Fibroblast of skin of right quadriceps (primary cell): Measurements from ENCODE around the gene LBHD2.
A peak's percentile ranks its signal among the peaks of the same experiment; 100 is the strongest.

ENCODE experiments used
- DNase-seq: peaks from one replicate; pipeline ENCODE4 v3.0.0-alpha.2; 2013

The LBHD2 gene

GRCh38 chr14:103070263-103070885, 13.6 kb upstream of the LBHD2 start:
- DNase-seq, result no peak

DNA sequence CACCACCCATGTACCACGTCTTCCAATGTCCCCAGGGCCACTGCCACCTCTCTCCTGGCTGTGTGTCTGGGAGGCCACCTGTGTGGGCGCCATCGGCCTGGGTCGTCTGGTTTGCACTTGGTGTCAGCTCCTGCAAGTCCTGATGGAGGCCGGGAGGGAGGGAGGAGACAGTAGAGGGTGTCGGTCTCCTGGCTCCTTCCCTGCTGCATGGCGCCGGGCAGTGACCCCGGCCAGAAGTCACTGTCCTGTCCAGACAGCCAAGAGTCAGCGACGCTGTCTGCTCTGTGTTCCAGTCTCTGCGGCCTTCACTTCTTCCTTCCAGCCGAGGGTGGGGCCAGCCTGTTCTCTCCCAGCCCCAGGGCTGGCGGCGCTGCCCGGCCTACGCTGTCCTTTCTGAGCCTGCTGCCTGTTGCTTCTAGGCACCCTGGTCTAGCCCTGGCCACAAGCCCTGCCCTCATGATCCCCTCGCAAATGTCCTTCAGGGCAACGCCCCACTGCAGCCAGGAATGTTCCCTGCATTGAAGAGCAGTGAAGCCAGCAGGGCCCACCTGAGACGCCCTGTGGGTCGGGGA, 13.0 kb upstream of the LBHD2 start:
- no peak for DNase-seq

GRCh38 chr14:103071544-103072251, 12.3 kb upstream of the LBHD2 start:
- no peak for DNase-seq

DNA sequence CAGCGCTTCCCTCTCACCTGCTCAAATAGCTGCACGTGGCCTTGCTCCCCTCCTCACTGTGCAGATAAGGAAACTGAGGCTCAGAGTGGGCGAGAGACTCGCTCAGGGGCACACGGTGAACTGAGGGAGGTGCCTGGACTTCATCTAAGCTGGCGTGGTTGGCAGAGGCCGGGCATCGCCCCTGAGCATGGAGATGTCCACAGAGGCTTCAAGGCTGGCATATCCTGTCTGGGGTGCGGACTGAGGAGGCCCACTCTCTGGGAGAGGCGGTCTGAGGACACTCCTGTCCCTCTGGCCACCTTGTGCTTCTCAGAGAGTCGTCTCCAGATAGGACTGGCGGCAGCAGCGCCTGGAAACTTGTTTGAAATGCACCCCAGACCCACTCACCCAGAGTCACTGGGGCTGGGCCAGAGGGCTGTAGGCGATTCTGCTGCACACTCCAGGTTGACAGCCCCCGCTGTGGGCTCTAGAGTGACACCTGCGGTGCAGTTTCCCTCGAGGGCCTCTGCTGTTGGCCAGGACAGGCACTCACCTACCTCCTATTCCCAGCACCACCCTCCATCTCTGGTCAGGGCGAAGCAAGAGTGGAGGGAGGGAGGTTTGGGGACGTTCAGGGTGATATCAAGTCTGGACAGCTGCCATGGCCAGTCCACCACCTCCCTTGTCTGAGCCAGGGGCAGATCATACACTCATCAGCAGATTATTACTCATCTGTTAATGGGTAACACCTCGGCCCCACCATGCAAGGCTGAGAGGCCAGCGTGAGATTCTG, 11.2 kb upstream of the LBHD2 start:
- no peak for DNase-seq

GRCh38 chr14:103073367-103073875, 10.6 kb upstream of the LBHD2 start:
- DNase-seq, result no peak

DNA sequence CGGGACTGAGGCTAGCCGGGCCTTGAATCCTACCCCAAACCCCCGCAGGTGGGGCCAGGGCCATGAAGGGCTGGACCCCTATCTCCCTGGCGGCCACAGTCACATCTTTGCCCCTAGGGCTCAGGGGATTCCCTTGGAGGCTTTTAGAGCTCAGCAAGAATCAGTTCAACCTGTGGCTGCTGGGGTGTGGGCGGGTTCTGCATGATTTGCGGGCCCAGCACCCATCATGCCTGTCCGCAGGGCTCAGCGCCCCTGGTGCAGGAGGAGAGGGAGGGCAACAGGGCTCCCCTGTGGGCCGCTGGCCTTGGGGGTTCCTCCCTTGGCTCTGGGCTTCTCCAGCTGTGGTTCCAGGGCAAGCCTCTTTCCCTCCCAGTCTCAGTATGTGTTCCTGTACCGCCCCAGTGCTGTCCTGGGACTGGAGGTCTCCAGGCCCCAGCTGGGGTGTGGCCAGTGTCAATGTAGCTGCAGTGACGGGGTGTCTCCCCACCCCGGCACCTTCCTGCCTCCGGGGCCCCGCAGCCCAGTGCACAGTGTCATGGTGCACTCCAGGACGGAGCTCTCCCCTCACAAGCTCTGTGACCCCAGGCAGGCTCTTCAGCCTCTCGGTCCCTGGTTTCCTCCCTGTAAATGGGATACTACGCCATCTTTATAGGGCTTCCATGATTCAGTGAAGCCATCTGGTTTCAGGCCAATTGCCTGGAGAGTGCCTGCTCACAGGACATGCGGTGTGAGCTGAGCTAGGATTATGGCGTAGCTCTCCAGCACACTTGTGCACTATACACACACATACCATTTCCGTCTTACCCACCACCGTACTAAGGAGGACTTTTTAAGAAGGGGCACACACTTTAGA, 9.9 kb upstream of the LBHD2 start:
- DNase-seq, result no peak

DNA sequence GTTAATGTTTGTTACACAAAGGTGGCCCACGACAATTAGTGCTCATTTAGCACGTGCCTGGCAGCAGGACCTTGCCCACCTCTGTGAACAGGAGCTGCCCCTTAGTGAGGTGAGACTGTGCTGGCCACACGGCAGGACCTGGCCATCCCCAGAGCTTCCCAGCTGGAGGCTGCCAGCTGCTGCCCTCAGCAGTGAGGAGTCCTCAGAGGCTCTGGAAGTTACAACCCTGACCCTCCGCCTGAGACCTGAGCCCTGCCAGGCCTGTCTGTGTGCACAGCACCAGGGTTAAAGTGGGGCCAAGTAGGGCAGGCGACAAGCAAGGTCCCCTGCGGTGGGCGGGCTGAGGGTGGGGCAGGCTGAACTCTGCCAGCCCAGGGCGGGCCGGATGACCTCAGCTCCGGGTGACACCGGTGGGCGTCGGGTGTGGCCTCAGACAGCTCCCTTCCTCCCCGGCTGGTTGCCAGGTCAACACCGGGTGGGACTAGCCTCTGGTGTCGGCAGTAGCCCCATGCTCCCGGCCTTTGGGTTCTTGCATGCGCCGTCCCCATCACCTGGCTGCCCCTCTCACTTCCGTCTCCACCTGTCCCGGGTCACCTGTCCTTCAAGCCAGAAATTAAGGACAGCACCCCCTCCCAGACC, 9.2 kb upstream of the LBHD2 start:
- DNase-seq, result no peak

DNA sequence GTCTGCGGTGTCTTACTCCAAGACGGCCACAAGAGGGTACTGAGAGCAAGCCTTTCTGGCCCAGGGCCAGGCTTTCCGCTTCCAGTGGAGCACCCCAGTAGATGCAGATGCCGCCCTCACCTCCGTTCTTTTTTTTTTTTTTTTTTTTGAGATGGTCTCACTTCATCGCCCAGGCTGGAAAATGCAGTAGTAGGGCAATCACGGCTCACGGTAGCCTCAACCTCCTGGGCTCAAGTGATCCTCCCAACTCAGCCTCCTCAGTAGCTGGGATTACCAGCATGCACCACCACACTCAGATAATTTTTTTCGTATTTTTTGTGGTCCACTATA, 5.6 kb upstream of the LBHD2 start:
- DNase-seq, result peak; percentile 71

GRCh38 chr14:103078860-103079587, 5.0 kb upstream of the LBHD2 start:
- DNase-seq, result no peak

- DNase-seq, result no peak
Measured at GRCh38 chr14:103081951-103082350, 2.1 kb upstream of the LBHD2 start.

- no peak for DNase-seq
Measured at GRCh38 chr14:103085106-103086091, 1.4 kb downstream of the LBHD2 start.

- DNase-seq, result no peak
Measured at GRCh38 chr14:103086771-103087342, 2.8 kb downstream of the LBHD2 start.

DNA sequence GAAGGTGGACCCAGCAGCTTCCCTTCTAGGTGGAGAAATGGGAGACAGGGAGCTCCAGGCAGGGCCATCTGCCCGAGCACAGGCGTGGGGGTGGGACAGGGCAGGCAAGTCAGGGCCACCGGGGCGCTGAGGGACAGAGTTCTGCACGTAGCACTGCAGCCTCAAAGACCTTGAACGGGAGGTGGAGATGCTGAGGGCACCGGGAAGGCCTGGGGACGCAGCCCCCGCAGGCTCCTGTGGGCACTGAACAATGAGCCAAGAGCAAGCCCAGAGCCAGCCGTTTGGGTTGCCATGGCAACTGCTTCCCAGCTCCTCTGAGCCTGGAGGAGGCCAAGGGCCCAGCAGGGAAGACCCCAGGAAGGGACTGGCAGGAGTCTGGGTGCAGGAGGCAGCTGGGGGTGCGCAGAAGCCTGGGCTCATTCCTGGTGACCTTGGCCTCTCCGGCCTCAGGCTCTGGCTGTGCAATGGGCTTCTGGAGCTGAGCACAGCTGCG, 3.4 kb downstream of the LBHD2 start:
- DNase-seq, result no peak

GRCh38 chr14:103088921-103089320, 4.9 kb downstream of the LBHD2 start:
- no peak for DNase-seq

DNA sequence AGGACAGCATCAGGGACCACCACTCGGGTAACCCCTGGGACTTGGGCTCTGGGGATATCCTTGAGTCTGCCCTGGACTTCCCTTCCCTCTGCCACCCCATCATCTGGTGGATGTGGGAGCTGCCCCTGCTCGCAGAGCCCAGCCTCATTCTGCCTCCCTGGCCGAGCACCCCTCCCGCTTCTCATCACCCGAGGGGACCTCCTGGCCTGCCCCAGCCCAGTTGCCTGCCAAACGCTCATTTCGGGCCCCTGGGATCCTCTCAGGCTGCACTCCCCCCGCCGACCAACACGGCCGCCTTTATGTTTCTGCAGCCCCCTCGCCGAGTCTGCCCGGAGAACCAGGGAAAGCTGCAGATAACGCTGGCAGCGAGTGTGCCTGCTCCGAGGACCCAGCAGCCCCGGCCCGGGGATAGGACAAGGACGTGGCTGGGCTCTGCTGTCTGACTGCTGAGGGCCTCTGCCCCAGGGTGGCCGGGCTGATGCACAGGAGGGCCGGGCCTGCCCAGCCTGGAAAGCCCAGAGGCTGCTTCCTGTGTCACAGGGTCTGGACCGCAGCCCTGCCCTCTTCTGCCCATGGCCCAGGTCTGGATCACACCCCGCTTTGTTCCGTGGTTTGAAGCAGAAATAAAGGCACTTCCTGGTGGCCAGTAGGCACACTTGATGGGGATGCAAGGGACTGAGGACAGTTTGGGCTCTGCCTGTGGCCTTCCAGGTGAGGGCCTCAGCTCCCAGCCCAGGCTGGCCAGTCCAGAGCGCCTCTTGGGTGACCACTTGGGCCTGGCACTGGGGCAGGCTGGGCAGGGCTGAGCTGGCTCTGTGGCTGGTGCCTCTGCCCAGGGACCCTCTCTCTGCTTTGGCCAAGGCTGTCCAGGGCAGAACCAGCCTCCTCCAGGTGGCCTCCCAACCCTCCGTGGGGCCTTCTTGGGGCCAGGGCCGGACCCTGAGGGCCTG, 5.7 kb downstream of the LBHD2 start:
- DNase-seq, result no peak

DNA sequence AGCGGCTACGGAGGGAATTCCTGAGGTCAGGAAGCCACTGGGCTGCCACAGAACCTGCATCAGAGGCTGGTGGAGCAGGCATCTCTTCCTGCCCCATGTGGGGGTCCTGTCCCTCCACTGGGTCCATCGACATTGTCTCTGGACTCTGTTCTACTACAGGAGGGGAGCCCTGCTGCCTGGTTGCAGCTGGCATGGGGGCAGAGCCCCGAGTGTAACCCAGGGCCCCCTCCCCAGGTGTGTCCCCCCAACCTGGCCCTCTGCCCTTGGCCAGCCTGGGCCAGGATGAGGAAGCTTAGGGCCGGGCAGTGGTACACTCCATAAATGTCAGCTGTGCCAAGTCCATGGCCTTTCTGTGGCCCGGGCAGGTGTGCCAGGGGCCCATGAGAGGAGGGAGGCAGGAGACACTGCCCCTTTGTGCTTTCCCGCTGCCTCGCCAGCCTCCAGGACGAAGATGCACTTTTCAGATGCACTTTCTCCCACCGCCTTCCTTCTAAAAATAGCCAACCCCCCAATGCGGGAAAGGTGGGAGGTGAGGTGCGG, 6.5 kb downstream of the LBHD2 start:
- no peak for DNase-seq

- peak; percentile 25 for DNase-seq
Measured at GRCh38 chr14:103091041-103091882, 7.3 kb downstream of the LBHD2 start.
